SH-SY5Y (cell line): Measurements from ENCODE around the gene POLA2.

Experiments used
- GATA2 ChIP-seq: IDR thresholded peaks from 2 replicates; pipeline ENCODE4 v1.6.1; 2011; ENCODE audit warnings: mild to moderate bottlenecking, low read depth, low read length
- GATA3 ChIP-seq: IDR thresholded peaks from 2 replicates; pipeline ENCODE4 v1.6.1; 2011; ENCODE audit warnings: low read depth, mild to moderate bottlenecking, low read length, moderate library complexity

DNA sequence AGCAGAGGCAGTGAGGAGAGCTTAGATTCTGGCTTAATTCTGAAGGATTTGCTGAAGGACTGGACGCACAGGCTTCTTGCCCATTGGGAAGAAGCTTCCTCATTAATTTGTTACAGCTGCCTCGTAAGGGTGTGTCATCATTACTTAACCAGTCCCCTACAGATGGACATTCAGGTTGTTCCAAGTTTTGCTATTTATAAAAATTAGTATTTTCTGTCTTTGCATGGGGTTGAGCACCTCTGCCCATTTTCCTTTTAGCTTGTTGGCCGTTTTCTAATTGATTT lies 41.9 kb upstream of the POLA2 start:
- TF ChIP-seq GATA2 (no peak), GATA3 (no peak)
